GM21447 (cell line): ENCODE data around the gene RAD51B.

ENCODE experiments used
- ATAC-seq: cut with Tn5 transposase; IDR thresholded peaks from one replicate; pipeline ENCODE4 v1.9.1; 2021; ENCODE audit not compliant: unreplicated experiment

RAD51B gene

GRCh38 chr14:68766299-68767247, 947.0 kb downstream of the RAD51B start:
- no peak for ATAC-seq

- no peak for ATAC-seq
Measured at GRCh38 chr14:68767248-68767645, 947.7 kb downstream of the RAD51B start.

GRCh38 chr14:68768316-68768715, 948.7 kb downstream of the RAD51B start:
- ATAC-seq = no peak

GRCh38 chr14:68770051-68770450, 950.5 kb downstream of the RAD51B start:
- no peak for ATAC-seq

- no peak for ATAC-seq
Measured at GRCh38 chr14:68770553-68771286, 951.1 kb downstream of the RAD51B start.

GRCh38 chr14:68771631-68772030, 952.1 kb downstream of the RAD51B start:
- no peak for ATAC-seq

GRCh38 chr14:68772761-68773381, 953.3 kb downstream of the RAD51B start:
- no peak for ATAC-seq

GRCh38 chr14:68774771-68775613, 955.4 kb downstream of the RAD51B start:
- no peak for ATAC-seq

GRCh38 chr14:68775614-68776126, 956.1 kb downstream of the RAD51B start:
- ATAC-seq = no peak

- ATAC-seq = no peak
Measured at GRCh38 chr14:68777644-68778043, 958.1 kb downstream of the RAD51B start.
